Globus pallidus (tissue), 1 donor: ENCODE measurements around the gene TSEN15.

Experiments
- DNase-seq: peaks from one replicate; pipeline ENCODE4 v3.0.0-alpha.2; 2015; ENCODE audit warnings: low spot score

TSEN15 gene

DNA sequence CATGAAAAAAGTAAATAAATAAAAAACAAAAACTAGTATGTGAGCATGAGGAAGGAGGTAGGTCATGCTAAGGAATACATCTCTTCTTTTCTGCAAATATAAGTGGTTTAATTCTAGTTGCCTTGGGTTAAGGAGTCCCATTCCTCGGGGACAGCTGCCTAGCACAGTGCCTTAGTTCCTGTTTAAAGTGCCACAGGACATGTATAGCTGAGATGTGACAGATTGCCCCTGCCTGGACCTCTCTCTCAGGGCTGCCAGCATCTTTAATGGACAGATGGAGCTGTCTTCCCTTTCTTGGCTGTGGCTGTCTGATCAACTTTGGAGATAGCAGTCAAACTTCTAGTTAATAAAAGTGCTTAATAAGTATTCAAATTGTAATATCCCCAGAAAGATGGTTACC is 50.0 kb downstream of the TSEN15 start:
- DNase-seq, result no peak

DNA sequence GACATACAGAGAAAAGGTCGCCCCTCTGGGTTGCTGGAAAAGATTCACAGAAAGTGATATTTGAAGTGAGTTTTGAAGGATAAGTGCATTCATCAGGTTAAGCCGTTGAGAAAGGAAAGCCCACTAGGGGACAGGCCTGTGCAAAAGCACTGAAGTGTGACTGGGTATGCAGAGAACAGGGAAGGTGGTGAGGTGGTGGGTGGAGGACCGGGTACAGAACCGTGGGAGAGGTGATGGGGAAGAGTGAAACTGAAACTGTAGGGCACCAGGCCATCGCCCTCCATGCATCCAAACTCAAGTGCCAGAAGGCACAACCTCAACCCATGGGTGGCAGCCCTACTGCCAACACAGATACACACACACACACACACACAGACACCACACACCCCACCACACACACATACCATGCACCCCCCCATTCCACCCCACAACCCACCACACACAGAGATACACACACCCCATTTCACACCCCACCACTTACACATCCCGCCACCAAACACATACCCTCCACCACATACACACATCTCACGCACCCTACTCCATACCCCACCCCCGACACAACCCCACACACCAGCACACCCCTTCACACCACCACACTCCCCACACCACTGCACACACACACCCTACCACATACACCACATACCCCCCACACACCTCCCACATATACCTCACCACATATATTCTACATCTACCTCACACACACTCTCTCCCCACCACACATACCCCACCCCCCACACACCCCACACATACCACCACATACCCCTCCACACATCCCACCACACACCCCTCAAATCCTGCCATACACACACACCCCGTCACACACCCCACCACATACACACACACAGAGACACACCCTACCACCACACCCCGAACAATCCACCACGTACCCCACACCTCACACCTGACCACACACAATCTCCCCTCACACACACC is 59.0 kb downstream of the TSEN15 start:
- DNase-seq, result no peak

DNA sequence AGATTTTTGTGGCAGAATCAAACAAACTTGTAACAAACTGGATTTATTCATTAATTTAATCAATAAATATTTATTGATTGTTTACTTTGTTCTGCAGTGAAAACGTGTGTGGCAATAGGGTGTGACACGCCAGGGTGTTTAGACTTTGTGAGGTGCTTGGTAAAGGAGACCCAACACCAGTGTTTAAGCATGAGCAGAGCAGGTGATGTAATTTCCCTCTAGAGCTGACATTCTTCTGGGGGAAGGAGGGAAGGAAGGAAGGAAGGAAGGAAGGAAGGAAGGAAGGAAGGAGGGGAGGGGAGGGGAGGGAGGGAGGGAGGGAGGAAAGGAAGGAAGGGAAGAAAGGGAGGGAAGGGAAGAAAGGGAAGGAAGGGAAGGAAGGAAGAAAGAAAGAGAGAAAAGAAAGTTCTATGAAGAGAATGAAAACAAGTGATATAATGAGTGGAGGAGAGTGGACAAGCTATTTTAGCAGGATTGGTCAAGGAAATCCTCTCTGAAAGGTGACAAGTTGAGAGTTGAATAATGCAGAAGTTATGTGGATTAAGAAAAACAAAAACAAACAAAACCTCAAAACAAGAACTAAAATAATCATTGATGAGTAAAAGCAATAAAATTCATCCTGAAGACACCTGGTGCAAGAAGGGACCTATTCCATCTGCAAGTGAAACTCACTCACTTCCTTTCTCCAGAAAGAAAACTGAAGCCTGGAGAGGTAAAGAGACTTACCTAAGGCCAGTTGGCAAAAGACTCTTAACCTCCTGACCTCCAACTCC is 60.8 kb downstream of the TSEN15 start:
- no peak for DNase-seq

DNA sequence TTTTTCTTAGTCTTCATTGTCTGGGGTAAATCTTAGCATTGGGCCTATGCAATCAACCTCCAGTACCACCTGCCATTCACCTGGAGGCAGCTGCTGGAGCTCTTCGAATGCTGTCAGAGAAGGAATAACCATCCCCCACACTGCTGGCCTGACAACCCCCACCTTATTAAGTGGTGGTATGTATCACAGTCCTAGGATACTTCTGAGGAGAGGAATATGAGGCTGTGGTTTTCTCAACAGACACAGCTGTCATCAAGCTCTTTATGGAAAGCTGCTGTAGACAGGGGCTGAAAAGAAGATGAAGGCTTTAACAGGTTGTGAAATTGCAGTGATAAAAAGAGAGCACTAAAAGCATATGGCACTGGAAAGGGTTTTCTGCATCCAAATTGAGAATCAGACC is 61.7 kb downstream of the TSEN15 start:
- no peak for DNase-seq

DNA sequence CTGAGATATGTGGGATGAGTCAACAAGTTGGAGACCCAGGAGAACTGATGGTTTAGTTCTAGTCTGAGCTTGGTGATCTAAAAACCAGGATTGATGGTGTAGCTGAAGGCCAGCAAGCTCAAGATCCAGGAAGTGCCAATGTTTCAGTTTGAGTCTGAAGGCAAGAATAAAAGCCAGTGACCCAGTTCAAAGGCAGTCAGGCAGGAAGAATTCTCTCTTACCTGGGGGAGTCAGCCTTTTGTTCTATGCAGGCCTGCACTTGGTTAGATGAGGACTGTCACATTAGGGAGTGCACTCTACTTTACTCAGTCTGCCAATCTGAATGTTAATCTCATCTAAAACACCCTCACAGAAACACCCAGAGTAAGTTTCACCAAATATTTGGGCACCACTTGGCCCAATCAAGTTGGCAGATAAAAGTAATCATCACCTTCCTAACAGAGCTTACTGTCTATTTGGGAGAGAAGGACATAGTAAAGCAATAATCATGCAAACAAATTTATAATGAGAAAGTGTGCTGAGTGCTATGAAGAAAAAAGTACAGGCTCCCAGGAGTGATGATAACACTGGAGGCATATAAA is 63.4 kb downstream of the TSEN15 start:
- no peak for DNase-seq

DNA sequence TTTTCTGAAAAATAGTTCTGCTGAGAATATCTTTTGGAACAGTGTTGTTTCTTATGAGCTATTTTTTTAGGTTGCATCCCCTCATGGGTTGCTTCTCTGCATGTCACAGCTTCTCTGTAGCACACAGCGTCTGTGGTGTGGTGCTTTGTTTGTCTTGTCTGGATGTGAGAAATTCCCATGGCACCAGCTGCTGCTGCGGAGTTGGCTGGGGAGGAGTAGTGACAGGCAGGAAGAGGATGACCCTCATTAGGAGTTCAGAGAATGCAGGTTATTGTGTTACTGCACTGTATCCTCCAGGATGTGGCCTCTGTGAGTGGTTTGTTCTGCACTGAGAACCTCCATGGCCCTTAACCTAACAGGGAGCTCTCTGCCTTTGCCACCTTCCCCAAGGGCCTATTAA is 64.8 kb downstream of the TSEN15 start:
- no peak for DNase-seq

DNA sequence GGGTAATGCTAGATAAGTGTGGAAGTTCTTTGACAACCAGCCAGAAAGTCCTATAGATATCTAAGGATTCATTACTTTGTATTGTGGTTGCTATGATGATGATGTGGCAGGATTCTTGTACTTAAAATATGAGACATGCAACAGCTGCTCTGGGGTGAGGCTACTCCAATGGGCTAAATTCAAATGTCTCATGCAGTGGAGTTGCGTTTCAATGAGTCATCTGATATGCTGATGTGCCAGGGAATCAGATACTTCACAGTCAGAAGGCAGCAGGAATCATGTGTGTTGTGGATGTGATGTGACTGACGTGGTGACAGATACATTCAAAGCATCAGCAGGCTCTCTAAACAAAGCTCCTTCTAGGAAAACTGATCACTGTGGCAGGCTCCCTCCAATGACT is 66.5 kb downstream of the TSEN15 start:
- DNase-seq, result no peak
